ENCODE data around the gene C13orf42. TPM values are rescaled to one million over a fixed set of nuclear protein-coding genes. Genes with fewer than 3 reads are reported as not detected.

C13orf42 gene
- total and polyA plus RNA-seq, 2 donors (not counting 3 experiments of a cell fraction or from before 2014, with no cell fraction given) = not detected

- H3K4me2 ChIP-seq (ENCODE audit: insufficient read depth, low read length) = peak overlapping the region; percentile 21
- no peaks in the 10 kb centered on the region for H3K9me1 ChIP-seq (replicated peaks; ENCODE audit: control insufficient read depth, extremely low read depth, insufficient read depth, low read length)
- FAIRE-seq (no peak), DNase-seq (ENCODE audit: low read depth, low spot score) (peak; percentile 66)
- H3K27me3 ChIP-seq (ENCODE audit: control insufficient read depth in 2 of 2, insufficient read depth in 2 of 2, low read length in 2 of 2) = no peaks in the 10 kb centered on the region
- H3K27ac ChIP-seq (ENCODE audit: insufficient read depth, low read depth, low read length) = no peak overlapping the region
- no peaks in the 10 kb centered on the region for H3K36me3 ChIP-seq (ENCODE audit: control insufficient read depth in 2 of 2, extremely low read depth in 1 of 2, insufficient read depth in 2 of 2, low read length in 2 of 2)
- H2AFZ ChIP-seq (ENCODE audit: low read depth, low read length) = peak overlapping the region; percentile 85
- dilution Hi-C loops (cut with MboI; ENCODE audit: extremely low pct_ligation_motif_present, low sequenced_read_pairs) = no loop called here
- ChIA-PET POLR2A (interaction anchor here (0.5 to 0.7 kb wide), 3 partner anchors 42 to 1232 kb away, joined by 3 to 6 read pairs (median 3); no protein-coding TSS in a partner anchor), CTCF (interaction anchor here (0.5 to 10.6 kb wide), 35 partner anchors 10 to 1500 kb away, joined by 3 to 378 read pairs (median 3); no protein-coding TSS in a partner anchor)
- peaks cover 11% of the 10 kb centered on the region for H3K4me1 ChIP-seq (ENCODE audit: control insufficient read depth, extremely low read depth, insufficient read depth, low read length)
- H3K9me3 ChIP-seq (replicated peaks; ENCODE audit: control insufficient read depth, insufficient read depth, low read length) = no peaks in the 10 kb centered on the region
- H3K79me2 ChIP-seq (ENCODE audit: control insufficient read depth, insufficient read depth, low read length) = no peaks in the 10 kb centered on the region
- H3K9ac ChIP-seq (replicated peaks; ENCODE audit: extremely low read depth, insufficient read depth, low read length) = no peak overlapping the region
- intact Hi-C loops (cut with micrococcal nuclease) = loop anchor here (2.0 to 10.0 kb wide), 4 partner anchors 54 to 654 kb away; partner anchors contain the start of genes DHRS12, FAM124A and INTS6
- BruUV-seq (replicated peaks) = no TSS peak
- no peaks in the 10 kb centered on the region for H4K20me1 ChIP-seq (replicated peaks; ENCODE audit: control insufficient read depth, extremely low read depth, insufficient read depth, low read length)
- TF ChIP-seq POLR2AphosphoS5 (IDR thresholded peaks at IDR 0.05; ENCODE audit: insufficient read depth, low read depth, low read length) = no peak
- peak; percentile 9 for TF ChIP-seq GATA2 (IDR thresholded peaks at IDR 0.05; ENCODE audit: insufficient read depth, insufficient read length, low read depth, low read length)
- H3K4me3 ChIP-seq (replicated peaks in 1 of 3; ENCODE audit: insufficient read depth in 1 of 3, low read depth in 1 of 3, low read length in 3 of 3) = no peak overlapping the region
Measured at GRCh38 chr13:51148223-51148951, 37.3 kb upstream of the C13orf42 start.

- no peak for TF ChIP-seq GATA2 (IDR thresholded peaks at IDR 0.05; ENCODE audit: insufficient read depth, insufficient read length, low read depth, low read length)
- no peak for TF ChIP-seq MYC (IDR thresholded peaks at IDR 0.05; ENCODE audit: low read depth, low read length)
- TF ChIP-seq MAX (IDR thresholded peaks at IDR 0.05; ENCODE audit: insufficient read depth, insufficient read length) = no peak
- TF ChIP-seq POLR2A (IDR thresholded peaks at IDR 0.05; ENCODE audit: low read depth, low read length) = no peak
- no peak for TF ChIP-seq JUN (IDR thresholded peaks at IDR 0.05; ENCODE audit: borderline replicate concordance, insufficient read depth, insufficient read length, low read depth)
- no peak for TF ChIP-seq FOS (IDR thresholded peaks at IDR 0.05; ENCODE audit: borderline replicate concordance, insufficient read depth, low read length)
- no peak for TF ChIP-seq CTCF (IDR thresholded peaks at IDR 0.05; ENCODE audit: extremely low read depth in 1 of 2, insufficient read depth in 1 of 2, low read depth in 1 of 2, low read length in 2 of 2)
- TF ChIP-seq EZH2 (IDR thresholded peaks at IDR 0.05; ENCODE audit: borderline replicate concordance, low read depth, low read length, severe bottlenecking) = no peak
- TF ChIP-seq POLR2AphosphoS5 (IDR thresholded peaks at IDR 0.05; ENCODE audit: insufficient read depth, low read depth, low read length) = no peak
- no peak overlapping the region for H3K9ac ChIP-seq (replicated peaks; ENCODE audit: extremely low read depth, insufficient read depth, low read length)
- no peaks in the 10 kb centered on the region for H3K36me3 ChIP-seq (ENCODE audit: control insufficient read depth in 2 of 2, extremely low read depth in 1 of 2, insufficient read depth in 2 of 2, low read length in 2 of 2)
- no peaks in the 10 kb centered on the region for H3K79me2 ChIP-seq (ENCODE audit: control insufficient read depth, insufficient read depth, low read length)
- H2AFZ ChIP-seq (ENCODE audit: low read depth, low read length) = peak overlapping the region; percentile 85
- intact Hi-C loops (cut with micrococcal nuclease) = loop anchor here (2.0 to 10.0 kb wide), 4 partner anchors 55 to 655 kb away; partner anchors contain the start of genes DHRS12, FAM124A and INTS6
- H3K4me1 ChIP-seq (ENCODE audit: control insufficient read depth, extremely low read depth, insufficient read depth, low read length) = peaks cover 11% of the 10 kb centered on the region
- DNase-seq (ENCODE audit: low read depth, low spot score) = no peak
- ChIA-PET POLR2A (no interaction called here), CTCF (interaction anchor here (1.4 to 10.6 kb wide), 12 partner anchors 11 to 980 kb away, joined by 3 to 378 read pairs (median 6); no protein-coding TSS in a partner anchor)
- dilution Hi-C loops (cut with MboI; ENCODE audit: extremely low pct_ligation_motif_present, low sequenced_read_pairs) = no loop called here
- no peak for FAIRE-seq
- H3K9me3 ChIP-seq (replicated peaks; ENCODE audit: control insufficient read depth, insufficient read depth, low read length) = no peaks in the 10 kb centered on the region
- BruUV-seq (replicated peaks) = no TSS peak
- H3K27ac ChIP-seq (ENCODE audit: insufficient read depth, low read depth, low read length) = no peak overlapping the region
- H3K4me2 ChIP-seq (ENCODE audit: insufficient read depth, low read length) = peak overlapping the region; percentile 21
- no peaks in the 10 kb centered on the region for H3K27me3 ChIP-seq (ENCODE audit: control insufficient read depth in 2 of 2, insufficient read depth in 2 of 2, low read length in 2 of 2)
- H4K20me1 ChIP-seq (replicated peaks; ENCODE audit: control insufficient read depth, extremely low read depth, insufficient read depth, low read length) = no peaks in the 10 kb centered on the region
- H3K9me1 ChIP-seq (replicated peaks; ENCODE audit: control insufficient read depth, extremely low read depth, insufficient read depth, low read length) = no peaks in the 10 kb centered on the region
- no peak overlapping the region for H3K4me3 ChIP-seq (replicated peaks in 1 of 3; ENCODE audit: insufficient read depth in 1 of 3, low read depth in 1 of 3, low read length in 3 of 3)
Measured at GRCh38 chr13:51147732-51148131, 36.7 kb upstream of the C13orf42 start.
